ENCODE measurements around the gene BCL11B.

Gene BCL11B

DNA sequence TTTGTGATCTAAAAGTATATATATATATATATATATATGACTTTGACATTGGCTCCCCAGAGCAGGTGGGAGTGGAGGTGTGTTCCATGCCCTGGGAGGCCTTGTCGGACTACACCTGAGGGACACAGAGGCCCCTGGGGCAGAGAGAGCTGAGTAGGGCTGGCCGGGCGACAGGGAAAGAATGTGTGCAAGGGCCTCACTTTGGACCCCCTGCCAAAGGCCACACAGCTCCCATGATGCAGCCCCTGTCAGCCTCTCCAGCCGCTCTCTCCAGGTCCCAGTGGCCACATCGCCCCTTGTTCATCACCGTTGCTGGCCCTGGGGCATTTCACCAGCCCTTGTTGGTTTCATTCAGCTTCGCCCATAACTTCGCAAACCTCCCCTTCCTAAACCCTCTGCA, 123.9 kb downstream of the BCL11B start:
- TF ChIP-seq EGR1 (IDR thresholded peaks at IDR 0.05) = no peak
- TF ChIP-seq, protein P1, sequence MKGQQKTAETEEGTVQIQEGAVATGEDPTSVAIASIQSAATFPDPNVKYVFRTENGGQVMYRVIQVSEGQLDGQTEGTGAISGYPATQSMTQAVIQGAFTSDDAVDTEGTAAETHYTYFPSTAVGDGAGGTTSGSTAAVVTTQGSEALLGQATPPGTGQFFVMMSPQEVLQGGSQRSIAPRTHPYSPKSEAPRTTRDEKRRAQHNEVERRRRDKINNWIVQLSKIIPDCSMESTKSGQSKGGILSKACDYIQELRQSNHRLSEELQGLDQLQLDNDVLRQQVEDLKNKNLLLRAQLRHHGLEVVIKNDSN (IDR thresholded peaks at IDR 0.05) = no peak
- no peak for TF ChIP-seq FOXM1 (IDR thresholded peaks at IDR 0.05; ENCODE audit: borderline replicate concordance, low read depth)
- no peak for TF ChIP-seq ZBTB7A (IDR thresholded peaks at IDR 0.05; ENCODE audit: low read depth)

DNA sequence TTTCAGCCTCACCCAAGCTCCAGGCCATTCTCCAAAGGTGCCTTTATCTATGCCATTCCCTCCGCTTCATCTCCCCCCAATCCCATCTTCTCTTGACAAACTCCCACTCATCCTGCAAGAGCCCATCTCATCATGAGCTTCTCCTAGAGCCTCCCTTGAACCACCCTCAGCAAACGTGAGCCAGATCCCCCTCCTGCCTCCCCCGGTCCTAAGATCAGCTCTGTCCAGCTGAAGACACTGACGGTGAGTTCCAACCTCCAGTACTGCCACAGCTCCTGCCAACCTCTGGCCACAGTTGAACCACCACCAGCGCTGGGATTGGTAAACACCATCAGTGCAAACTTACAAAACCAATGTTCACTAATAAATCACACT, 124.6 kb downstream of the BCL11B start:
- TF ChIP-seq NFIC (IDR thresholded peaks at IDR 0.05) (no peak), CEBPB (IDR thresholded peaks at IDR 0.05) (no peak), EGR1 (IDR thresholded peaks at IDR 0.05) (no peak), RAD21 (IDR thresholded peaks at IDR 0.05; ENCODE audit: low read depth) (no peak), TAF1 (IDR thresholded peaks at IDR 0.05; ENCODE audit: low read depth) (no peak), FOXM1 (IDR thresholded peaks at IDR 0.05; ENCODE audit: borderline replicate concordance, low read depth) (no peak), TCF12 (IDR thresholded peaks at IDR 0.05; ENCODE audit: low read depth) (no peak), TEAD4 (IDR thresholded peaks at IDR 0.05) (no peak)
- TF ChIP-seq, protein P2, sequence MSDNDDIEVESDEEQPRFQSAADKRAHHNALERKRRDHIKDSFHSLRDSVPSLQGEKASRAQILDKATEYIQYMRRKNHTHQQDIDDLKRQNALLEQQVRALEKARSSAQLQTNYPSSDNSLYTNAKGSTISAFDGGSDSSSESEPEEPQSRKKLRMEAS (IDR thresholded peaks at IDR 0.05) = no peak

DNA sequence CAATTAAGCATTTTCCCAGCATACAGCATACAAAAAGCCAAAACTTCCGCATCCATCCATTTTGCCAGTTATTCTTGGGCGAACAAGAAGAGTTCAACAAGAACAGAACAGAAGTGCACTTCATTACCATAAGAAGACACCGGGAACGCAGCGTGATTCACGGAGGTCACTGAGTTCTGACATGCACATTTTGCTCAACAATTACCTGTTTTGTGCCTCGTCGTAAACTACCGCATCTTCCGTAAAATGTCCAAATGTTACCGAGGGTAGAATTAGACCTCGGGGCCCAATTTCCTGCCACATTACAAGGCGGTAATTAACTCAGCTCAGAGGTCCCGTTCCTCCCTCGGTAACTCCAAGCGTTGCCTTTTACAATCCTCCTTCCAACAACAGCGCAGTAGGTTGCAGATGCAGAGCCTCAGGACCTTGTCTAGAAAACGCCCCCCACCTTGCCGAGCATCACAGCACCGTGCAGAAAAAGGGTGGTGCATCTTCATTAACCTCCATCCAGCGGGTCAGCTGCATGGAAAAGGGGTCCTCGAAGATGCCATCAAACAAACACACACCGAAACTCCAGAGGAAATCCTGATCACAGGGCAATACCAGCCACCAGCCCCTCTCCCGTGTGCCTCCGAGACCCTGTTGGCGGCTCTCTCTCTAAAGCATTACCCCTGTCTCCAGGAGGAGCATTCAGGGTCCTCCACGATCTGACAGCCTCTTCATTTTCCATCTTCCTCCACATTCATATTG, 125.2 kb downstream of the BCL11B start:
- TF ChIP-seq EP300 (IDR thresholded peaks at IDR 0.05; ENCODE audit: borderline replicate concordance) (no peak), FOXM1 (IDR thresholded peaks at IDR 0.05; ENCODE audit: borderline replicate concordance, low read depth) (no peak), RAD21 (IDR thresholded peaks at IDR 0.05; ENCODE audit: low read depth) (no peak), TEAD4 (IDR thresholded peaks at IDR 0.05) (no peak), ZBTB7A (IDR thresholded peaks at IDR 0.05; ENCODE audit: low read depth) (no peak), CEBPB (IDR thresholded peaks at IDR 0.05) (no peak), NFIC (IDR thresholded peaks at IDR 0.05) (no peak), TAF1 (IDR thresholded peaks at IDR 0.05; ENCODE audit: low read depth) (no peak), YY1 (IDR thresholded peaks at IDR 0.05; ENCODE audit: low read depth) (no peak), EGR1 (IDR thresholded peaks at IDR 0.05) (no peak), TCF12 (IDR thresholded peaks at IDR 0.05; ENCODE audit: low read depth) (no peak), CREB1 (IDR thresholded peaks at IDR 0.05; ENCODE audit: low read depth) (no peak)
- TF ChIP-seq, protein P1 (IDR thresholded peaks at IDR 0.05) = no peak
- TF ChIP-seq, protein P3, sequence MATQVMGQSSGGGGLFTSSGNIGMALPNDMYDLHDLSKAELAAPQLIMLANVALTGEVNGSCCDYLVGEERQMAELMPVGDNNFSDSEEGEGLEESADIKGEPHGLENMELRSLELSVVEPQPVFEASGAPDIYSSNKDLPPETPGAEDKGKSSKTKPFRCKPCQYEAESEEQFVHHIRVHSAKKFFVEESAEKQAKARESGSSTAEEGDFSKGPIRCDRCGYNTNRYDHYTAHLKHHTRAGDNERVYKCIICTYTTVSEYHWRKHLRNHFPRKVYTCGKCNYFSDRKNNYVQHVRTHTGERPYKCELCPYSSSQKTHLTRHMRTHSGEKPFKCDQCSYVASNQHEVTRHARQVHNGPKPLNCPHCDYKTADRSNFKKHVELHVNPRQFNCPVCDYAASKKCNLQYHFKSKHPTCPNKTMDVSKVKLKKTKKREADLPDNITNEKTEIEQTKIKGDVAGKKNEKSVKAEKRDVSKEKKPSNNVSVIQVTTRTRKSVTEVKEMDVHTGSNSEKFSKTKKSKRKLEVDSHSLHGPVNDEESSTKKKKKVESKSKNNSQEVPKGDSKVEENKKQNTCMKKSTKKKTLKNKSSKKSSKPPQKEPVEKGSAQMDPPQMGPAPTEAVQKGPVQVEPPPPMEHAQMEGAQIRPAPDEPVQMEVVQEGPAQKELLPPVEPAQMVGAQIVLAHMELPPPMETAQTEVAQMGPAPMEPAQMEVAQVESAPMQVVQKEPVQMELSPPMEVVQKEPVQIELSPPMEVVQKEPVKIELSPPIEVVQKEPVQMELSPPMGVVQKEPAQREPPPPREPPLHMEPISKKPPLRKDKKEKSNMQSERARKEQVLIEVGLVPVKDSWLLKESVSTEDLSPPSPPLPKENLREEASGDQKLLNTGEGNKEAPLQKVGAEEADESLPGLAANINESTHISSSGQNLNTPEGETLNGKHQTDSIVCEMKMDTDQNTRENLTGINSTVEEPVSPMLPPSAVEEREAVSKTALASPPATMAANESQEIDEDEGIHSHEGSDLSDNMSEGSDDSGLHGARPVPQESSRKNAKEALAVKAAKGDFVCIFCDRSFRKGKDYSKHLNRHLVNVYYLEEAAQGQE (IDR thresholded peaks at IDR 0.05; ENCODE audit: low read depth) = no peak
- TF ChIP-seq, protein P2 (IDR thresholded peaks at IDR 0.05) = no peak

GRCh38 chr14:99145307-99145706, 126.7 kb downstream of the BCL11B start:
- TF ChIP-seq, protein P1 (IDR thresholded peaks at IDR 0.05) = no peak
- TF ChIP-seq FOXM1 (IDR thresholded peaks at IDR 0.05; ENCODE audit: borderline replicate concordance, low read depth) = no peak
- TF ChIP-seq RAD21 (IDR thresholded peaks at IDR 0.05; ENCODE audit: low read depth) = no peak
- TF ChIP-seq YY1 (IDR thresholded peaks at IDR 0.05; ENCODE audit: low read depth) = no peak
- TF ChIP-seq EGR1 (IDR thresholded peaks at IDR 0.05) = no peak
- TF ChIP-seq TEAD4 (IDR thresholded peaks at IDR 0.05) = no peak
- TF ChIP-seq ZBTB7A (IDR thresholded peaks at IDR 0.05; ENCODE audit: low read depth) = no peak
- TF ChIP-seq TCF12 (IDR thresholded peaks at IDR 0.05; ENCODE audit: low read depth) = no peak
- TF ChIP-seq CREB1 (IDR thresholded peaks at IDR 0.05; ENCODE audit: low read depth) = no peak
- TF ChIP-seq TAF1 (IDR thresholded peaks at IDR 0.05; ENCODE audit: low read depth) = no peak
- TF ChIP-seq, protein P2 (IDR thresholded peaks at IDR 0.05) = no peak
- no peak for TF ChIP-seq EP300 (IDR thresholded peaks at IDR 0.05; ENCODE audit: borderline replicate concordance)
- TF ChIP-seq CEBPB (IDR thresholded peaks at IDR 0.05) = no peak
- TF ChIP-seq, protein P3 (IDR thresholded peaks at IDR 0.05; ENCODE audit: low read depth) = no peak
- no peak for TF ChIP-seq NFIC (IDR thresholded peaks at IDR 0.05)

GRCh38 chr14:99143793-99144192, 128.2 kb downstream of the BCL11B start:
- no peak for TF ChIP-seq NFIC (IDR thresholded peaks at IDR 0.05)
- TF ChIP-seq ZBTB7A (IDR thresholded peaks at IDR 0.05; ENCODE audit: low read depth) = no peak
- no peak for TF ChIP-seq TAF1 (IDR thresholded peaks at IDR 0.05; ENCODE audit: low read depth)
- TF ChIP-seq EGR1 (IDR thresholded peaks at IDR 0.05) = no peak
- TF ChIP-seq EP300 (IDR thresholded peaks at IDR 0.05; ENCODE audit: borderline replicate concordance) = no peak
- TF ChIP-seq CEBPB (IDR thresholded peaks at IDR 0.05) = no peak
- no peak for TF ChIP-seq YY1 (IDR thresholded peaks at IDR 0.05; ENCODE audit: low read depth)

Data from Ishikawa (cell line).